ENCODE data around the gene MDM1. TPM values are rescaled to one million over a fixed set of nuclear protein-coding genes. Genes with fewer than 3 reads are reported as not detected.

The MDM1 gene, protein sequence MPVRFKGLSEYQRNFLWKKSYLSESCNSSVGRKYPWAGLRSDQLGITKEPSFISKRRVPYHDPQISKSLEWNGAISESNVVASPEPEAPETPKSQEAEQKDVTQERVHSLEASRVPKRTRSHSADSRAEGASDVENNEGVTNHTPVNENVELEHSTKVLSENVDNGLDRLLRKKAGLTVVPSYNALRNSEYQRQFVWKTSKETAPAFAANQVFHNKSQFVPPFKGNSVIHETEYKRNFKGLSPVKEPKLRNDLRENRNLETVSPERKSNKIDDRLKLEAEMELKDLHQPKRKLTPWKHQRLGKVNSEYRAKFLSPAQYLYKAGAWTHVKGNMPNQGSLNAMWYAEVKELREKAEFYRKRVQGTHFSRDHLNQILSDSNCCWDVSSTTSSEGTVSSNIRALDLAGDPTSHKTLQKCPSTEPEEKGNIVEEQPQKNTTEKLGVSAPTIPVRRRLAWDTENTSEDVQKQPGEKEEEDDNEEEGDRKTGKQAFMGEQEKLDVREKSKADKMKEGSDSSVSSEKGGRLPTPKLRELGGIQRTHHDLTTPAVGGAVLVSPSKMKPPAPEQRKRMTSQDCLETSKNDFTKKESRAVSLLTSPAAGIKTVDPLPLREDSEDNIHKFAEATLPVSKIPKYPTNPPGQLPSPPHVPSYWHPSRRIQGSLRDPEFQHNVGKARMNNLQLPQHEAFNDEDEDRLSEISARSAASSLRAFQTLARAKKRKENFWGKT
- 16.7 TPM for total RNA-seq

GRCh38 chr12:68331869-68332727 lies at the start of gene MDM1:
MDM1 (minus strand) TSS chr12:68332362; CDS start chr12:68332245, 117 bp downstream.
- FAIRE-seq (peak; percentile 70), DNase-seq (ENCODE audit: low spot score in 2 of 2) (peak; percentile 89 to 94)

GRCh38 chr12:68381476-68382219 lies 49.5 kb upstream of the MDM1 start:
- FAIRE-seq = no peak
- DNase-seq (ENCODE audit: low spot score in 2 of 2) = no peak

- FAIRE-seq (no peak), DNase-seq (ENCODE audit: low spot score in 2 of 2) (no peak)
Observed at GRCh38 chr12:68378872-68379606, 46.9 kb upstream of the MDM1 start.

DNA sequence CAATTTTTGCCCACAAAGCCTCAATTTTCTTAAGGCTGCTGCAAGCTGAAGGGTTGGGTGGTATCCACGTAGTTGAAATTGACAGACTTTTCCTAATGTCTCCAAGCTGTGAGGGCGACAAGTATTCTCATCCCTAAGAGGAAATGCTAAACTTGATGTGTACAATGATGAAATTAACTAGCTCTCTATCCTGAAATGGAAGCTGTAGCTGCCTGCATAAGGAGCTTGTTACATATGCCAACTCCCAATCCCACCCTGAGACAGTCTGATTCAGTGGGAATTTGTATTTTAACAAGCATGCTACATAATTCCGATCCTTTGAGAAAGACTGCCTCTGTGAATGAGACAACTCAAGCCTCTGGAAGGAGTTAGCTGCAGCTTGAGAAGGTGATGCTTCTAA lies 45.7 kb upstream of the MDM1 start:
- no peak for FAIRE-seq
- DNase-seq (ENCODE audit: low spot score in 2 of 2) = no peak

GRCh38 chr12:68376901-68377300 lies 44.7 kb upstream of the MDM1 start:
- FAIRE-seq (no peak), DNase-seq (ENCODE audit: low spot score in 2 of 2) (no peak)

GRCh38 chr12:68375756-68376695 lies 43.9 kb upstream of the MDM1 start:
- FAIRE-seq = no peak
- no peak for DNase-seq (ENCODE audit: low spot score in 2 of 2)

GRCh38 chr12:68374307-68374982 lies 42.3 kb upstream of the MDM1 start:
- FAIRE-seq = no peak
- no peak for DNase-seq (ENCODE audit: low spot score in 2 of 2)

- no peak for FAIRE-seq
- no peak for DNase-seq (ENCODE audit: low spot score in 2 of 2)
Observed at GRCh38 chr12:68370667-68371066, 38.5 kb upstream of the MDM1 start.

DNA sequence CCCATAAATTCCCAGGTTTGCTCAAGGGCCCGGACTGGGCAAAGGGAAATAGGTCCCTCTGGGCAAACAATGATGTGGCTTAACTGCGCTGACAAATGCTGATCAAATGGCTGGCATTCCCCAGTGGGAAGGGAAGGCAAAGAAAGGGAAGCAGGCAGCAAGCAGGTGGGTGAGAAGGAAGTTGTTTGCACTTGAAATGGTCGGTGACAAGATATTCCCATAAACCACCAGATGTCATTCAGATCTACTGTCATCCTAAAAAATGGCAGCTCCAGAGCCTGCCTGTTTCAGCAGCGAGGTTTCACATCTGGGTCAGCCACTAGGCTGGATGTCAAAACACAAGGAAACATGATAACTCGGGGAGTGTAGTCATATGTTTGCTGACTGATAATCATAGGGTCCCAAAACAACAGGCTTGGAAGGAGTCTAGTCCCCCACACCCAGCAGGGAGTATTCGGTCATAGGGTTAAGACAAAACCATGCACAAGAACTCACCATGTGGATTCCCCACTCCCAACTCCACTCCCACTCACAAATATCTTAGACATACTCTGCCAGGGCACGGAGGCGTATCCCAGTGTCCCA lies 37.9 kb upstream of the MDM1 start:
- no peak for DNase-seq (ENCODE audit: low spot score in 2 of 2)

GRCh38 chr12:68368327-68368726 lies 36.2 kb upstream of the MDM1 start:
- DNase-seq (ENCODE audit: low spot score in 2 of 2) = no peak
- no peak for FAIRE-seq

More for the DNA sequence above, 37.9 kb upstream of the MDM1 start:
- no peak for FAIRE-seq

DNA sequence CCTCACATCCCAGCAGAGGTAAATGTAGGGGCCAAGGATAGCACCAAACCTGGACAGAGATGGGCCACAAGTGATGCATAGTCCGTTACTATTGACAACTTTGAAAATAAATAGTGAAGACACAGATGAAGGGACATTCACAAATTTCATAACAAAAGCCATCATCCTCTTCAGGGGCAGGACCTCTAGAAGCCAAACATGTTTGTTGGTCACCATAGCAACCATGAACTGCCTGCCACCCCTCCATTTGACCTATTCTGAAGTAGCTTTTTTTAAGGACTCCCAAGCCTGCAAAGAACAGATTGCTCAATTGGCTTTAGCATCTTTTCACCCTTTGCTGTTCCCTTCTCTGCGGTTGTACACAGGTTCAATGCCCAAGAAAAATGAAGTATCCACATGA lies 35.7 kb upstream of the MDM1 start:
- no peak for FAIRE-seq
- DNase-seq (ENCODE audit: low spot score in 2 of 2) = no peak

- FAIRE-seq (no peak), DNase-seq (ENCODE audit: low spot score in 2 of 2) (no peak)
Observed at GRCh38 chr12:68367116-68367515, 35.0 kb upstream of the MDM1 start.

DNA sequence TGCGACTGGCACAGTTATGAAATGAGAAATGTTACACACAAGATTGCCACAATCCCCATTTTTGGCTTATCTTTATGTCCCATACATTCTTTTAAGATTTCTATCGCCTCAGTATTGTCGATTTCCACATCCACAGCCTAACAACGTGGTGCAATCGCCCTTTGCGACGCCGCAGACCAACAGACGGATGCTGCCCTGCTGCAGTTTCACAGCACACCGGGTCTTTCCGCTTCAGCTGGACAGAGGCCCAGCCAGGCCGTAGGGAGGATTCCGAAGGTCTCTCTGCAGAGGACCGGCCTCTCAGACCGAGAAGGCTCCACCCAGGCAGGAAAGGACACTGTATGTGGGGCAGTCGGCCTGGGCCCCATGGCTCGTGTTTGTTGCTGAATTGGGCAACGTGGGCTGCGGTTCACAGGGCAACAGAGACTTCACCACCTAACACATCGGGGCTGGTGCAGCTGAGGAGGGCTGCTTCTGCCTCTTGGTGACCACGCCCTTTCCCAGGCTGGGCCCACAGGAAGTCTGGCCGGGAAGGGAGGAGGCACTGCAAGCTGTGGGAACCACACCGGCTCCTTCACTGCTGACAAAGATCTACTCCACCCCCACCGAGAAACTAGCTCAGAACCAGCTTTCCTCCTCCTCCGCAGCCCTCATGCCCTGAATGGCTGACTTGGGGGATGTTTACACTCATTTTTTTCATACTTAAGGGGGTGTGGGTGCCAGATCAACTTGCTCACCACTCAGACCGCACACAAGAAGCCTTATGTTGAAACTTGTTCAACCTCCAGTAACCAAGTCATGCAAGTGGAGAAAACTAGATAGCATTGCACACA lies 32.9 kb upstream of the MDM1 start:
- FAIRE-seq (no peak), DNase-seq (ENCODE audit: low spot score in 2 of 2) (peak; percentile 8 to 57)

GRCh38 chr12:68364328-68364727 lies 32.2 kb upstream of the MDM1 start:
- DNase-seq (ENCODE audit: low spot score in 2 of 2) (no peak), FAIRE-seq (no peak)

DNA sequence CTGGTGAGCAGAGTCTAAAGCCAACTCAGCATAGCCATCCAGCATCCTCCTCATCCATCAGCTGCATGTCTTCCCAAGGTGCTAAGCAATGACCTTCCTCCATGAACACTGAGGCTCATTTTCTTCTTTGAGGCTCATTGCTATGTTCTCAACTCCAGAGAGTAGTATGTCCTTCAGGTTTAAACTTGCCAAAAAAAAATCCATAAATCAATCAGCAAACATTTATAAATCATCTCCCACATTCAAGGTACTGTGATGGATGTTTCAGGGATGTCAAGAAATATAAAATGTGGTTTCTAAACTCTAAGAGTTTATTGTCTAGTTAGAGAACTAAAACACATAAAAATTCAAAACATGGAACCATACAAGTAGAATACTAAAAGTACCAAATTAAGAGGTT lies 29.8 kb upstream of the MDM1 start:
- FAIRE-seq (no peak), DNase-seq (ENCODE audit: low spot score in 2 of 2) (no peak)

DNA sequence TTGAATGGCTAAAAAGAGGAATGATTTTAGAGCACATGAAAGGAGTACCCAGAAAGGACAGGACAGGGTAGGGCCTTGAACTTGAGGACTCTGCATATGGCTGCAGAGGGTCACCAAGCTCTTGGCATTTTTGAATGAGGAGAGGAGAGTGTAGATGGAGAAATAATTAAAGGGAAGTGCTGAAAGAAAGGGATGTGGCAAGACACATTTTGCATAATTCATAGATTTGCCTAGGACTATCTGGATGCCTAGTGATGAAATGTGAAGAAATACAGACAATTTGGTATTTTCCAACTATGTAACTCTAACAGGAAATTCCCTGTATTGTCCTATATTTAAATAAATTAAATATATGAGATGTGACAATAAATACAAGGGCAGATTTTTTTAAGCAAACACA lies 27.5 kb upstream of the MDM1 start:
- FAIRE-seq (no peak), DNase-seq (ENCODE audit: low spot score in 2 of 2) (no peak)

Measured in frontal cortex (tissue), 4 donors.